Measurements from ENCODE around the gene RPS18.

GRCh38 chr6:33324125-33324524 is 52.2 kb downstream of the RPS18 start:
- TF ChIP-seq CTCF (IDR thresholded peaks at IDR 0.05; ENCODE audit: insufficient read depth, low read depth, low read length) (no peak), EZH2 (IDR thresholded peaks at IDR 0.05; ENCODE audit: insufficient read depth, low read length) (no peak)
